Nephron progenitor cell (in vitro differentiated cells): ENCODE measurements around the gene ZNF560.

Experiments
- DNase-seq: peaks from one replicate; pipeline ENCODE4 v3.0.0; 2021
- H3K27ac Mint-ChIP-seq: 2 replicates; pipeline ENCODE4 v1.8.0; 2021; ENCODE audit warnings: mild to moderate bottlenecking, moderate library complexity, mixed read lengths
- H3K27me3 Mint-ChIP-seq: 2 replicates; pipeline ENCODE4 v1.8.0; 2021; ENCODE audit warnings: mild to moderate bottlenecking, low read depth, mixed read lengths; ENCODE audit not compliant: poor library complexity
- H3K36me3 Mint-ChIP-seq: 2 replicates; pipeline ENCODE4 v1.8.0; 2021; ENCODE audit warnings: low read depth, mixed read lengths
- H3K4me1 Mint-ChIP-seq: 2 replicates; pipeline ENCODE4 v1.8.0; 2021; ENCODE audit warnings: mixed read lengths
- H3K4me3 Mint-ChIP-seq: 2 replicates; pipeline ENCODE4 v1.8.0; 2021; ENCODE audit warnings: mild to moderate bottlenecking, moderate library complexity, mixed read lengths
- H3K9me3 Mint-ChIP-seq: 2 replicates; pipeline ENCODE4 v1.8.0; 2021; ENCODE audit warnings: mild to moderate bottlenecking, moderate library complexity, mixed read lengths
- TF ChIP-seq, protein P1 (sequence below): fragments of 200-600 bp; sonication (generic); IDR thresholded peaks from 2 replicates; pipeline ENCODE4 v1.5.0; 2021; ENCODE audit warnings: antibody characterized with exemption

The ZNF560 gene

DNA sequence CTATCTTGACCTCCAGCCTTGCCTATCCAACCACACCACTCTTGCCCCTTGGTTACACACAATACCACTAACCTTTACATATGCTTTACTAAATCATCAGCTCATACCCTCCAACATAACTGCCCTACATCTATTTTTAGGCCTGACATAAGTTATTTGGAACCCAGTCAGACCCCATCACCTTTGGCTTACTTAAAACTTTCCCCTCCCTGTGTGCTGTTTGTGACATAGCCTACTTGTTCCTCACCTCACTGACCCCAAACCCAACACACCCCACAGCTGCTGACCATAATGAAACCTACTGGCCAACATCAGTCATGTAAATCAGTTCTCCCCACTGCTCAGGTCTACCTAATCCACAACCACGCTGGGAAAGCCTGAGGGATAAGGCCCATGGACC lies 68.0 kb downstream of the ZNF560 start:
- peaks cover 5% of the 10 kb centered on the region for H3K27me3 Mint-ChIP-seq
- no peak overlapping the region for H3K27ac Mint-ChIP-seq
- H3K4me3 Mint-ChIP-seq: no peak overlapping the region
- H3K4me1 Mint-ChIP-seq: peaks cover 16% of the 10 kb centered on the region
- TF ChIP-seq, protein P1, sequence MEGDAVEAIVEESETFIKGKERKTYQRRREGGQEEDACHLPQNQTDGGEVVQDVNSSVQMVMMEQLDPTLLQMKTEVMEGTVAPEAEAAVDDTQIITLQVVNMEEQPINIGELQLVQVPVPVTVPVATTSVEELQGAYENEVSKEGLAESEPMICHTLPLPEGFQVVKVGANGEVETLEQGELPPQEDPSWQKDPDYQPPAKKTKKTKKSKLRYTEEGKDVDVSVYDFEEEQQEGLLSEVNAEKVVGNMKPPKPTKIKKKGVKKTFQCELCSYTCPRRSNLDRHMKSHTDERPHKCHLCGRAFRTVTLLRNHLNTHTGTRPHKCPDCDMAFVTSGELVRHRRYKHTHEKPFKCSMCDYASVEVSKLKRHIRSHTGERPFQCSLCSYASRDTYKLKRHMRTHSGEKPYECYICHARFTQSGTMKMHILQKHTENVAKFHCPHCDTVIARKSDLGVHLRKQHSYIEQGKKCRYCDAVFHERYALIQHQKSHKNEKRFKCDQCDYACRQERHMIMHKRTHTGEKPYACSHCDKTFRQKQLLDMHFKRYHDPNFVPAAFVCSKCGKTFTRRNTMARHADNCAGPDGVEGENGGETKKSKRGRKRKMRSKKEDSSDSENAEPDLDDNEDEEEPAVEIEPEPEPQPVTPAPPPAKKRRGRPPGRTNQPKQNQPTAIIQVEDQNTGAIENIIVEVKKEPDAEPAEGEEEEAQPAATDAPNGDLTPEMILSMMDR: no peak
- peaks cover 30% of the 10 kb centered on the region for H3K9me3 Mint-ChIP-seq
- H3K36me3 Mint-ChIP-seq: peaks cover 91% of the 10 kb centered on the region
- DNase-seq: no peak

DNA sequence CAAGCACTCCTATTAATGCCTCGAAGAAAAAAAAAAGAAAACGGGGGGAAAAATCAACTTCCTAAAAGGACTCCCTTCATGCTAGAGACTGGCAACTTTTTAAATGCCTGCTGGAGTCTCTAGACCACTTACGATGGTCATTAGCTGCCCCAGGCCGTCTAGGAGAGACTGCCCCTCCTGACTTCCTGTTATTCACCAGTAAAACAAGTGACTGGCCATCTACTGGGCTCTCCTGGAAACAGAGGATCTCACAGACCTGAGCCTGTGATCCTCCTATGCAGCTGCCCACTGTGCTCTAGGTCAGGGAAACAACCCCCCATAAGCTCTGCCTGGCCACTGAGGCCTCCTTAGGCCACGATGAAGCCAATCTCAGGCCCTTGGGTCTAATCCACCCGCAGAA lies 70.5 kb downstream of the ZNF560 start:
- H3K36me3 Mint-ChIP-seq: peaks cover 100% of the 10 kb centered on the region
- H3K4me1 Mint-ChIP-seq: peaks cover 4% of the 10 kb centered on the region

More for the DNA sequence above, 70.5 kb downstream of the ZNF560 start:
- TF ChIP-seq, protein P1: no peak
- H3K27ac Mint-ChIP-seq: no peak overlapping the region
- no peaks in the 10 kb centered on the region for H3K27me3 Mint-ChIP-seq
- DNase-seq: no peak
- peaks cover 35% of the 10 kb centered on the region for H3K9me3 Mint-ChIP-seq
- no peak overlapping the region for H3K4me3 Mint-ChIP-seq
